Thoracic aorta (tissue), 2 donors: Measurements from ENCODE around the gene SLCO3A1. TPM values are rescaled to one million over a fixed set of nuclear protein-coding genes. Genes with fewer than 3 reads are reported as not detected.

Experiments
- ATAC-seq: fragments of 150-250 bp; one replicate; pipeline ENCODE4 v1.8.0; 2017; ENCODE audit warnings: low read depth; ENCODE audit not compliant: insufficient number of reproducible peaks, low FRiP score
- DNase-seq: peaks from one replicate; pipeline ENCODE4 v3.0.0-alpha.2; 2020; ENCODE audit warnings: low spot score
- H3K27ac ChIP-seq, 2 donors: fragments of 200-600 bp; sonication (generic); 1 replicate in 1 of 2; 2 replicates in 1 of 2; pipeline ENCODE4 v1.5.1; 2016; ENCODE audit warnings: mild to moderate bottlenecking in 2 of 2, moderate library complexity in 2 of 2
- H3K27me3 ChIP-seq: fragments of 200-600 bp; sonication (generic); replicated peaks from 2 replicates; pipeline ENCODE4 v1.6.0; 2016; ENCODE audit warnings: mild to moderate bottlenecking; ENCODE audit not compliant: insufficient read depth
- H3K36me3 ChIP-seq: fragments of 200-600 bp; sonication (generic); one replicate; pipeline ENCODE4 v1.5.1; 2016
- H3K4me1 ChIP-seq, 2 donors: fragments of 200-600 bp; sonication (generic); 1 replicate in 1 of 2; 2 replicates in 1 of 2; pipeline versions ENCODE4 v1.5.1 to v1.6.0; 2016; ENCODE audit warnings: low read depth in 2 of 2, mild to moderate bottlenecking in 1 of 2; ENCODE audit not compliant: control insufficient read depth in 1 of 2
- H3K4me3 ChIP-seq: fragments of 200-600 bp; sonication (generic); 2 replicates; pipeline ENCODE4 v1.5.1; 2016; ENCODE audit warnings: mild to moderate bottlenecking
- H3K9me3 ChIP-seq: fragments of 200-600 bp; sonication (generic); 2 replicates; pipeline ENCODE4 v1.5.1; 2016
- total RNA-seq, 2 donors: library from RNA; depleted of rRNA; stranded (reverse); fragments of >200 nt; gene quantifications; one replicate each; pipeline versions ENCODE4 v1.1.0 to v1.2.3, GENCODE V29; 2016
- TF ChIP-seq, protein P1 (sequence below): fragments of 200-600 bp; sonication (generic); IDR thresholded peaks from one replicate; pipeline ENCODE4 v1.5.1; 2019; ENCODE audit warnings: antibody characterized with exemption

SLCO3A1 gene
- total RNA-seq, 2 donors from 2014 or later: 16.5 to 39.1 TPM

DNA sequence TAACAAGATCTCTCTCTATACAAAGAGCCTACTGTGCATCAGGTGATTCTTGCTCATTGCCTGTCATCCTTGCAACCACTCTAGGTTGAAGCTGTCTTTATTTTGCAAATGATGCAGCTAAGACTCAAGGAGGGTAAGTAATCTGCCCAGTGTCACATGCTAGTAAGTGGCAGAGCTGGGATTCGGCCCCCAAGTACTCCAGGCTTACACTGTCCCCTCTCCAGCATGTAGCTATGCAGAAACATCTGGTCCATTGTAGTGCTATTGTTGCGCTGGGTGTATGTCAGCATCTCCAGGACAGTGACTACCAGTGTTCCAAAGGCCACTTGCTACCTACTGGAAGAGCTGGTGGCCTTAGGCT is 248.9 kb downstream of the SLCO3A1 start:
- TF ChIP-seq, protein P1, sequence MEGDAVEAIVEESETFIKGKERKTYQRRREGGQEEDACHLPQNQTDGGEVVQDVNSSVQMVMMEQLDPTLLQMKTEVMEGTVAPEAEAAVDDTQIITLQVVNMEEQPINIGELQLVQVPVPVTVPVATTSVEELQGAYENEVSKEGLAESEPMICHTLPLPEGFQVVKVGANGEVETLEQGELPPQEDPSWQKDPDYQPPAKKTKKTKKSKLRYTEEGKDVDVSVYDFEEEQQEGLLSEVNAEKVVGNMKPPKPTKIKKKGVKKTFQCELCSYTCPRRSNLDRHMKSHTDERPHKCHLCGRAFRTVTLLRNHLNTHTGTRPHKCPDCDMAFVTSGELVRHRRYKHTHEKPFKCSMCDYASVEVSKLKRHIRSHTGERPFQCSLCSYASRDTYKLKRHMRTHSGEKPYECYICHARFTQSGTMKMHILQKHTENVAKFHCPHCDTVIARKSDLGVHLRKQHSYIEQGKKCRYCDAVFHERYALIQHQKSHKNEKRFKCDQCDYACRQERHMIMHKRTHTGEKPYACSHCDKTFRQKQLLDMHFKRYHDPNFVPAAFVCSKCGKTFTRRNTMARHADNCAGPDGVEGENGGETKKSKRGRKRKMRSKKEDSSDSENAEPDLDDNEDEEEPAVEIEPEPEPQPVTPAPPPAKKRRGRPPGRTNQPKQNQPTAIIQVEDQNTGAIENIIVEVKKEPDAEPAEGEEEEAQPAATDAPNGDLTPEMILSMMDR: no peak
- Histone ChIP-seq H3K9me3 (no peaks in the 10 kb centered on the region), H3K4me1 (peaks cover 0 to under 1% of the 10 kb centered on the region in 2 donors), H3K27me3 (no peaks in the 10 kb centered on the region), H3K4me3 (no peak overlapping the region), H3K27ac (no peak overlapping the region), H3K36me3 (no peaks in the 10 kb centered on the region)
- no peak for DNase-seq
- ATAC-seq: no peak

DNA sequence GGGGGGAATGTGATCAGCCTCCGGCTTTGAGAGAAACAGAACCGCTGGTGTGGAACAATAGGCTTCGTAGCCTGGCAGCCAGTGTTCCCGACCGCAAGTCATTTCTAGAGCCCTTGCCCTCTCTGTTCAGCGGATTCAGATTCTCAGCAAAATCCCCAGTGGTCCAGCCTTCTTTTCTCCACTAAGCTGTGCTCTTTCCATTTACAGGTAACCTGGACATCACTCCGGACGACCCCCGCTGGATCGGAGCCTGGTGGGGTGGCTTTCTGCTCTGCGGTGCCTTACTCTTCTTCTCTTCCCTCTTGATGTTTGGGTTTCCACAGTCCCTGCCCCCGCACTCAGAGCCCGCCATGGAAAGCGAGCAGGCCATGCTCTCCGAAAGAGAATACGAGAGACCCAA is 250.6 kb downstream of the SLCO3A1 start:
- H3K36me3 ChIP-seq: no peaks in the 10 kb centered on the region
- no peaks in the 10 kb centered on the region for H3K4me1 ChIP-seq
- no peak overlapping the region for H3K27ac ChIP-seq
- no peak overlapping the region for H3K4me3 ChIP-seq
- TF ChIP-seq, protein P1: no peak
- no peak for DNase-seq
- ATAC-seq: no peak
- no peaks in the 10 kb centered on the region for H3K9me3 ChIP-seq
- H3K27me3 ChIP-seq: no peaks in the 10 kb centered on the region

DNA sequence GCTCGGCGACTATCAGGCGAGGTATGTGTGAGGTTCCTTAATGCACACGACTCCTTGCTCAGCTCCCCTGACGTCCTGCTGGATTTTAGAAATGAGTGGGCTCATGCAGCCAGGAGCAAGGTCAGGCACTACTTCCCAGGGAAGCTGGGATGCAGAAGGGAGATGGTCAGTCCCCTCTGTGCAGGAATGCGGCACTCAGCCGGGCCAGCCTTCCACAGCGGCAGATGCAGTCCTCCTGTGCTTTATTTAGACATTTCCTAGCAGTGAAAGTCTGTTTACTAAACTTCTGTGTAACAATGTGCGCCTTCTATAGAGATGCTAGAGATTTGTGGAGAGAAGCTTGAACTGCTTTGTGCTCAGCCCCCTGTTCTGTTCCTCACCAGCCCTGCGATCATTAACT is 252.1 kb downstream of the SLCO3A1 start:
- DNase-seq (no peak), ATAC-seq (no peak)
- H3K4me3 ChIP-seq: no peak overlapping the region
- H3K4me1 ChIP-seq: no peaks in the 10 kb centered on the region
- H3K36me3 ChIP-seq: no peaks in the 10 kb centered on the region
- H3K9me3 ChIP-seq: no peaks in the 10 kb centered on the region
- H3K27ac ChIP-seq: no peak overlapping the region
- H3K27me3 ChIP-seq: no peaks in the 10 kb centered on the region
- TF ChIP-seq, protein P1: no peak

DNA sequence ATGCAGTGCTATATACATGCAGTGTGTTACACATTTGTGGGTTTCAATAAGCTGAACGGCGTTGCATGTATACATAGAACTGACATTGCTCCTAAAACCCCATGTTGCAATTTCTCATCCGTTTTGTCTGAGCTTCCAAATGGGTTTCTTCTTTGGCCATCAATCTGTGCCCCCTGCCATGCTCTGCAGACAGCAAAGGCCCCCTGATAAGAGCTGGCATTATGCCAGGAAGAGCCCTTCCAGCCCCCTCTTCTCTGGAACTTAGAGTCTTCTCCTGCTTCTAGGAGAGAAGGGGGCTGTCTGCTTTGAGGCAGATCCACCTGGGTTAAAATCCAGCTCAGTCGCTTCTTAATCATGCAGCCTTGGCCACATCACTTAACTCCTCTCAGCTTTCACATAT is 254.0 kb downstream of the SLCO3A1 start:
- no peaks in the 10 kb centered on the region for H3K9me3 ChIP-seq
- DNase-seq (no peak), ATAC-seq (no peak)
- TF ChIP-seq, protein P1: no peak
- no peaks in the 10 kb centered on the region for H3K4me1 ChIP-seq
- no peaks in the 10 kb centered on the region for H3K36me3 ChIP-seq
- H3K27me3 ChIP-seq: no peaks in the 10 kb centered on the region
- no peak overlapping the region for H3K4me3 ChIP-seq
- no peak overlapping the region for H3K27ac ChIP-seq

DNA sequence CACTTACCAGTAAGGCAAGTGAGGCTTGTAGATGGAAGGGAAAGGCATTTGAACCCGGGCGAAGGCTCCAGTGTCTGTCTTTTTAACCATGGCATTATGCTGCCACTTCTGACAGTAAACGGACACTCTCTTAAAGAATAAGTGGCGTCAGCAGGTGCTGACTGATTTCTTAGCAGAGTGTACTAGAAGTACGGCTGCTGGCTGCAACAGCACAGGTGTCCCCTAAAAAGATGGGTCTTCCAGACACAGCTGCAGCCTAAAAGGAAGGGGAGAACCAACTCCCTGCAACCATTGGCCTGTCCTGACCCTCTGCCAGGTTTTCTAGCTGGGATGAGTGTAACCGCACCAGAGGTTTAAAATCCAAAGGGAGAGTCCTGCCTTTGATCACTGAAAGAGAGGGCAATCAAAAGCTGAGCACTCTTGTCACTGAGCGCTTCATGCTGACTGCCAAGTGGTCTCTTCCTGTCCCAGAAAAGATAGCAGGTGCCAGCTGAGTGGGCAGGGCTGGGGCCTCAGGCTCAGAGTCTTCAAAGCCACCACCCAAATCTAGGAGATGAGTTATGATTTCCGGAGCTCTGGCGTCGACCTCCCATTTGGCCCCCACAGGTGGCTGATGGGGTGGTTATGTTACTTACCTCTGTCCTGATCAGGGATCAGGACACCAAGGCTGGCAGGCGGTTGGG is 255.8 kb downstream of the SLCO3A1 start:
- TF ChIP-seq, protein P1: no peak
- no peak for DNase-seq
- no peaks in the 10 kb centered on the region for H3K36me3 ChIP-seq
- no peaks in the 10 kb centered on the region for H3K27me3 ChIP-seq
- H3K4me1 ChIP-seq: no peaks in the 10 kb centered on the region
- ATAC-seq: no peak
- H3K27ac ChIP-seq: no peak overlapping the region
- H3K9me3 ChIP-seq: no peaks in the 10 kb centered on the region
- no peak overlapping the region for H3K4me3 ChIP-seq
